Spinal cord (tissue), 10 donors: ENCODE data around the gene DRG1. TPM values are rescaled to one million over a fixed set of nuclear protein-coding genes. Genes with fewer than 3 reads are reported as not detected.

ENCODE experiments used
- DNase-seq, 6 donors: peaks; one replicate each; pipeline versions ENCODE4 v3.0.0 to v3.0.0-alpha.2; 2013 to 2015; ENCODE audit warnings: low spot score in 6 of 6, low read depth in 4 of 6
- H3K27ac ChIP-seq: one replicate; pipeline ENCODE4 v1.5.1; 2013; ENCODE audit warnings: low read depth, low read length, control low read depth
- H3K27me3 ChIP-seq: one replicate; pipeline ENCODE4 v1.6.1; 2013; ENCODE audit warnings: low read length; ENCODE audit not compliant: control insufficient read depth, insufficient read depth
- H3K36me3 ChIP-seq: one replicate; pipeline ENCODE4 v1.6.1; 2013; ENCODE audit warnings: low read length; ENCODE audit not compliant: control insufficient read depth, insufficient read depth
- H3K4me1 ChIP-seq: one replicate; pipeline ENCODE4 v1.6.1; 2013; ENCODE audit warnings: low read length; ENCODE audit not compliant: control insufficient read depth, insufficient read depth
- H3K4me3 ChIP-seq: one replicate; pipeline ENCODE4 v1.5.1; 2013; ENCODE audit warnings: low read depth, low read length, control low read depth
- H3K9me3 ChIP-seq: one replicate; pipeline ENCODE4 v1.6.1; 2013; ENCODE audit warnings: low read length; ENCODE audit not compliant: control insufficient read depth, insufficient read depth
- WGBS: methylation state at CpG from one replicate; pipeline ENCODE4 v1.1.5; 2013; ENCODE audit warnings: missing lambda C conversion rate; ENCODE audit not compliant: insufficient coverage; 5-methylcytosine and 5-hydroxymethylcytosine counted together
- long read RNA-seq, 4 donors: transcript quantifications; one replicate each; lab custom pipeline, GENCODE V29; 2026
- polyA plus RNA-seq, 2 donors: library from polyadenylated mRNA; unstranded; fragments of 120-200 nt; gene quantifications; one replicate each; pipeline ENCODE4 v1.2.1, GENCODE V29; 2013; ENCODE audit not compliant: insufficient read length in 2 of 2
- total RNA-seq, 2 donors: library from RNA; depleted of rRNA in 1 of 2; stranded (reverse); fragments of 120-200 nt in 1 of 2; fragments of >200 nt in 1 of 2; gene quantifications; one replicate each; pipeline versions ENCODE4 v1.2.3 to v1.2.4, GENCODE V29; 2013 to 2014
- donor health status: healthy.

The DRG1 gene, protein sequence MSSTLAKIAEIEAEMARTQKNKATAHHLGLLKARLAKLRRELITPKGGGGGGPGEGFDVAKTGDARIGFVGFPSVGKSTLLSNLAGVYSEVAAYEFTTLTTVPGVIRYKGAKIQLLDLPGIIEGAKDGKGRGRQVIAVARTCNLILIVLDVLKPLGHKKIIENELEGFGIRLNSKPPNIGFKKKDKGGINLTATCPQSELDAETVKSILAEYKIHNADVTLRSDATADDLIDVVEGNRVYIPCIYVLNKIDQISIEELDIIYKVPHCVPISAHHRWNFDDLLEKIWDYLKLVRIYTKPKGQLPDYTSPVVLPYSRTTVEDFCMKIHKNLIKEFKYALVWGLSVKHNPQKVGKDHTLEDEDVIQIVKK
- 10 to 100 TPM; 64.8 to 81.5 TPM for total RNA-seq
- polyA plus RNA-seq, result 10 to 100 TPM; 62.6 to 68.2 TPM
- long read RNA-seq, donor 1, transcript DRG1-201 (9 exons, 1,746 nt), result major isoform, 27 of 48 reads
- long read RNA-seq, donor 1, partial matches to known transcripts, result 13 of 48 reads
- long read RNA-seq, donor 1, other reads (novel, unspliced or antisense), result 7 of 48 reads
- long read RNA-seq, donor 2, transcript DRG1-201 (9 exons, 1,746 nt), result major isoform, 7 of 23 reads
- long read RNA-seq, donor 2, partial matches to known transcripts, result 16 of 23 reads
- long read RNA-seq, donor 2, other reads (novel, unspliced or antisense), result 0 of 23 reads
- long read RNA-seq, donor 3, transcript DRG1-201 (9 exons, 1,746 nt), result major isoform, 11 of 11 reads
- long read RNA-seq, donor 3, partial matches to known transcripts, result 0 of 11 reads
- long read RNA-seq, donor 3, other reads (novel, unspliced or antisense), result 0 of 11 reads
- long read RNA-seq, donor 4, transcript DRG1-201 (9 exons, 1,746 nt), result major isoform, 34 of 38 reads
- long read RNA-seq, donor 4, partial matches to known transcripts, result 0 of 38 reads
- long read RNA-seq, donor 4, other reads (novel, unspliced or antisense), result 0 of 38 reads

GRCh38 chr22:31399211-31400022 is at the start of gene DRG1:
DRG1 (plus strand) TSS chr22:31399604; CDS start chr22:31399684, 80 bp downstream.
- Histone ChIP-seq H3K27ac (peak within 1 kb of the TSS; percentile 89), H3K27me3 (no peaks in the 10 kb centered on the region), H3K4me3 (peak within 1 kb of the TSS; percentile 97), H3K36me3 (peaks cover 27% of the 10 kb centered on the region), H3K4me1 (peaks cover 6% of the 10 kb centered on the region), H3K9me3 (no peaks in the 10 kb centered on the region)
- WGBS, result under 1% methylated on average over 72 of the region's 72 CpGs
- DNase-seq, result peak; percentile 91 to 99 (median 95)

- Histone ChIP-seq H3K9me3 (no peaks in the 10 kb centered on the region), H3K27ac (no peak overlapping the region), H3K4me1 (peaks cover 23% of the 10 kb centered on the region), H3K27me3 (no peaks in the 10 kb centered on the region), H3K4me3 (no peak overlapping the region), H3K36me3 (peaks cover 2% of the 10 kb centered on the region)
- no peak for DNase-seq
Observed at GRCh38 chr22:31349960-31350359, 49.4 kb upstream of the DRG1 start.

- Histone ChIP-seq H3K9me3 (no peaks in the 10 kb centered on the region), H3K36me3 (no peaks in the 10 kb centered on the region), H3K4me1 (peaks cover 18% of the 10 kb centered on the region), H3K27ac (no peak overlapping the region), H3K27me3 (no peaks in the 10 kb centered on the region), H3K4me3 (no peak overlapping the region)
- DNase-seq, result peak in 2 of 6 donors; percentile 81 to 88
- WGBS, result 13% methylated on average over 7 of the region's 8 CpGs
Observed at GRCh38 chr22:31350410-31350863, 49.0 kb upstream of the DRG1 start.

DNA sequence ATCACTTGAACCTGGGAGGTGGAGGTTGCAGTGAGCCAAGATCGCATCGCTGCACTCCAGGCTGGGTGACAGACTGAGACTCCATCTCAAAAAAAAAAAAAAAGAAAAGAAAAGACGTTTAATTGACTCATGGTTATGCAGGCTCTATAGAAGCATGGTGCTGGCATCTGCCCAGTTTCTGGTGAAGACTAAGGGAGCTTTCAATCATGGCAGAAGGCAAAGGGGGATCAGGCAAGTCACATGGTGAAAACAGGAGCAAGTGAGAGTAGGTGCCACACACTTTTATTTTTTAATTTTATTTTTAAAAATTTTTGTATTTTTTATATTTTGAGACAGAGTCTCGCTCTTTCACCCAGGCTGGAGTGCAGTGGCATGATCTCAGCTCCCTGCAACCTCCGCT is 44.9 kb upstream of the DRG1 start:
- WGBS, result 75% methylated on average over 3 of the region's 5 CpGs
- H3K27ac ChIP-seq, result no peak overlapping the region
- no peak for DNase-seq

GRCh38 chr22:31360029-31360428 is 39.4 kb upstream of the DRG1 start:
- no peaks in the 10 kb centered on the region for H3K4me1 ChIP-seq
- H3K9me3 ChIP-seq, result no peaks in the 10 kb centered on the region
- H3K36me3 ChIP-seq, result no peaks in the 10 kb centered on the region
- no peaks in the 10 kb centered on the region for H3K27me3 ChIP-seq
- no peak overlapping the region for H3K27ac ChIP-seq
- WGBS, result 80% methylated on average over 1 of the region's 1 CpG
- DNase-seq, result no peak
- no peak overlapping the region for H3K4me3 ChIP-seq

More for the DNA sequence above, 44.9 kb upstream of the DRG1 start:
- Histone ChIP-seq H3K27me3 (no peaks in the 10 kb centered on the region), H3K36me3 (no peaks in the 10 kb centered on the region), H3K4me1 (peaks cover 3% of the 10 kb centered on the region), H3K9me3 (no peaks in the 10 kb centered on the region), H3K4me3 (no peak overlapping the region)

DNA sequence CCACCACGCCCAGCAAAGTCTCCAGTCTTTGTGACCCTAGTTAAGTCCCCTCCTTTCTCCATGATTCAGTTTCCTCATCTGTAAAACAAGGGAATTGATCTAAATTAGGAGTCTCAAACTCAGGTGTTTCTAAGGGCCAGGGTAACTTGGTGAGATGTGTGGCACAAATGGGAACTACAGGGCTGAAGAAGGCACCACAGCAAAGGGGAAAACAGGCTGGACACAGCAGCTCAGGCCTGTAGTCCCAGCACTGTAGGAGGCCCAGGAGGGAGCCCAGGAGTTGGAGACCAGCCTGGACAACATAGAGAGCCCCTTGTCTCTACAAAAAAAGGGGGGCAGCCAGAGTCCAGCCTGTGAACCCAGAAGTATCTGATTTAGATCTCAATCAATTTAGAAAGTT is 37.7 kb upstream of the DRG1 start:
- WGBS, result no CpG with 5 or more reads among the region's 1 CpG
- no peaks in the 10 kb centered on the region for H3K4me1 ChIP-seq
- H3K27me3 ChIP-seq, result no peaks in the 10 kb centered on the region
- DNase-seq, result no peak
- H3K4me3 ChIP-seq, result no peak overlapping the region
- no peak overlapping the region for H3K27ac ChIP-seq
- H3K9me3 ChIP-seq, result no peaks in the 10 kb centered on the region
- no peaks in the 10 kb centered on the region for H3K36me3 ChIP-seq

GRCh38 chr22:31363885-31364465 is 35.4 kb upstream of the DRG1 start:
- no peaks in the 10 kb centered on the region for H3K27me3 ChIP-seq
- DNase-seq, result no peak
- WGBS, result 68% methylated on average over 3 of the region's 3 CpGs
- no peaks in the 10 kb centered on the region for H3K4me1 ChIP-seq
- no peak overlapping the region for H3K4me3 ChIP-seq
- no peaks in the 10 kb centered on the region for H3K36me3 ChIP-seq
- H3K9me3 ChIP-seq, result no peaks in the 10 kb centered on the region
- no peak overlapping the region for H3K27ac ChIP-seq

- DNase-seq, result no peak
- Histone ChIP-seq H3K36me3 (no peaks in the 10 kb centered on the region), H3K27me3 (no peaks in the 10 kb centered on the region), H3K4me1 (no peaks in the 10 kb centered on the region), H3K4me3 (no peak overlapping the region), H3K9me3 (no peaks in the 10 kb centered on the region), H3K27ac (no peak overlapping the region)
- no CpG with 5 or more reads among the region's 3 CpGs for WGBS
Observed at GRCh38 chr22:31367426-31367825, 32.0 kb upstream of the DRG1 start.

- H3K36me3 ChIP-seq, result no peaks in the 10 kb centered on the region
- H3K9me3 ChIP-seq, result no peaks in the 10 kb centered on the region
- no peaks in the 10 kb centered on the region for H3K27me3 ChIP-seq
- H3K4me3 ChIP-seq, result no peak overlapping the region
- no peaks in the 10 kb centered on the region for H3K4me1 ChIP-seq
- H3K27ac ChIP-seq, result no peak overlapping the region
- 76% methylated on average over 3 of the region's 3 CpGs for WGBS
- no peak for DNase-seq
Observed at GRCh38 chr22:31377612-31378011, 21.8 kb upstream of the DRG1 start.
